ENCODE data around the gene LRRC8A.
A peak's percentile ranks its signal among the peaks of the same experiment; 100 is the strongest.

DNA sequence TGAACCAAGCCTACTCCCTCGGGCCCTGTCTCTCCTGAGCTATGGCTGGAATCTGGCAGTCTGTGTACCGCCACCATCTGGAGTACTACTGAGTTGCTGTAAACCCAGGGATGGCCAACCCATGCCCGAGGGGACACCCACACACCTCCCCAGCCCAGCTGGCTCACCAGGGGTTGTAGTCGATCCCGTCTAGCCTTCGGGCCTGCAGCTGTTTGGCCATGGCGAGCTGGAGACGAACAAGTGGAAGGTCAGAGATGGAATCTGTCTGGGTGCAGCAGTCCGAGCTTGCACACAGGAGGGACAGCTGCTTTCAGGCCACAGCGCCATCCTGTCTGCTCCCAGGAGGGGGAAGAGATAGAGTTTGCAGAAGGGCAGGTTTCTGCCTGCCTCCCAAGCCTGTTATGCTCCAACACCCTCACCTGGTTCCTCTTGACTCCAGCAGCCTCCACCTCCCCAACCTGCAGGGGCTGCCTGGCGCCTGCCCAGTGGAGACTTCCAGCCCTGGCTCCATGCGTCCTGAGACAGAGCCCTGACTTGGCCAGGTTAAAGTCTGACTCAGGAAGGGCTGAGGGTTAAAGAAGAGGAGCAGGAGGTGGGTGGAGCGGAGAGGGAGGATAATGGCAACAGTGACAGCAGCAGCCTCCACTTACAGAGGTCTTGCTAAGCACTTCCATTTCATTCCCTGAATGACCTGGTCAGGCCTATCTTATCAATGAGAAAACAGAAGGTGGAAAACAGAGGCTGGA, 36.6 kb upstream of the LRRC8A start:
- no peak for TF ChIP-seq EZH2phosphoT487 (IDR thresholded peaks at IDR 0.05; ENCODE audit: borderline replicate concordance, low read depth, low read length)
- TF ChIP-seq, protein P1, sequence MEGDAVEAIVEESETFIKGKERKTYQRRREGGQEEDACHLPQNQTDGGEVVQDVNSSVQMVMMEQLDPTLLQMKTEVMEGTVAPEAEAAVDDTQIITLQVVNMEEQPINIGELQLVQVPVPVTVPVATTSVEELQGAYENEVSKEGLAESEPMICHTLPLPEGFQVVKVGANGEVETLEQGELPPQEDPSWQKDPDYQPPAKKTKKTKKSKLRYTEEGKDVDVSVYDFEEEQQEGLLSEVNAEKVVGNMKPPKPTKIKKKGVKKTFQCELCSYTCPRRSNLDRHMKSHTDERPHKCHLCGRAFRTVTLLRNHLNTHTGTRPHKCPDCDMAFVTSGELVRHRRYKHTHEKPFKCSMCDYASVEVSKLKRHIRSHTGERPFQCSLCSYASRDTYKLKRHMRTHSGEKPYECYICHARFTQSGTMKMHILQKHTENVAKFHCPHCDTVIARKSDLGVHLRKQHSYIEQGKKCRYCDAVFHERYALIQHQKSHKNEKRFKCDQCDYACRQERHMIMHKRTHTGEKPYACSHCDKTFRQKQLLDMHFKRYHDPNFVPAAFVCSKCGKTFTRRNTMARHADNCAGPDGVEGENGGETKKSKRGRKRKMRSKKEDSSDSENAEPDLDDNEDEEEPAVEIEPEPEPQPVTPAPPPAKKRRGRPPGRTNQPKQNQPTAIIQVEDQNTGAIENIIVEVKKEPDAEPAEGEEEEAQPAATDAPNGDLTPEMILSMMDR (conservative IDR thresholded peaks at IDR 0.05; ENCODE audit: low read length): 0 out of 2 replicates have a peak, but pooled peaks have one; percentile 20

Measured in OCI-LY7 (cell line).